CD8-positive, alpha-beta memory T cell (primary cell): Measurements from ENCODE around the gene ATAD2B. TPM values are rescaled to one million over a fixed set of nuclear protein-coding genes. Genes with fewer than 3 reads are reported as not detected.

Source experiments
- CTCF ChIA-PET: fragments of 350-600 bp; sonication (Branson Sonifier 250); formaldehyde crosslinking; loops from one replicate; lab custom pipeline; 2021; ENCODE audit warnings: antibody characterized with exemption; lab: Charles Lee
- POLR2A ChIA-PET: fragments of 350-600 bp; sonication (Branson Sonifier 250); formaldehyde crosslinking; loops from one replicate; lab custom pipeline; 2021; ENCODE audit warnings: antibody characterized with exemption; lab: Charles Lee
- DNase-seq, 5 donors: peaks; one replicate each; pipeline versions ENCODE4 v3.0.0 to v3.0.0-alpha.2; 2020 to 2022; ENCODE audit warnings: mixed read lengths in 1 of 5
- H3K27ac ChIP-seq: one replicate; pipeline ENCODE4 v1.7.0; 2013; ENCODE audit warnings: low read depth, mild to moderate bottlenecking, low read length, moderate library complexity
- H3K27me3 ChIP-seq: 2 replicates; pipeline ENCODE4 v1.7.0; 2013; ENCODE audit warnings: low read length, mild to moderate bottlenecking; ENCODE audit not compliant: insufficient read depth, poor library complexity, severe bottlenecking
- H3K36me3 ChIP-seq: 2 replicates; pipeline ENCODE4 v1.7.0; 2013; ENCODE audit warnings: mild to moderate bottlenecking, low read length, moderate library complexity; ENCODE audit not compliant: insufficient read depth
- H3K4me1 ChIP-seq: 2 replicates; pipeline ENCODE4 v1.7.0; 2013; ENCODE audit warnings: mild to moderate bottlenecking, low read length, moderate library complexity; ENCODE audit not compliant: insufficient read depth
- H3K4me3 ChIP-seq: 2 replicates; pipeline ENCODE4 v1.7.0; 2013; ENCODE audit warnings: mild to moderate bottlenecking, low read length
- H3K9me3 ChIP-seq: 2 replicates; pipeline ENCODE4 v1.7.0; 2013; ENCODE audit warnings: mild to moderate bottlenecking, low read length
- H3K27ac Mint-ChIP-seq, 8 donors: one replicate each; pipeline ENCODE4 v1.8.0; 2020 to 2021; ENCODE audit warnings: mixed read lengths in 8 of 8, mild to moderate bottlenecking in 6 of 8, inconsistent platforms in 3 of 8, moderate library complexity in 3 of 8
- H3K27me3 Mint-ChIP-seq, 2 donors: one replicate each; pipeline ENCODE4 v1.8.0; 2020 to 2021; ENCODE audit warnings: mixed read lengths in 2 of 2, mild to moderate bottlenecking in 1 of 2, moderate library complexity in 1 of 2
- H3K36me3 Mint-ChIP-seq, 3 donors: one replicate each; pipeline ENCODE4 v1.8.0; 2020 to 2021; ENCODE audit warnings: mixed read lengths in 3 of 3, inconsistent platforms in 1 of 3, mild to moderate bottlenecking in 1 of 3
- H3K4me1 Mint-ChIP-seq, 3 donors: one replicate each; pipeline ENCODE4 v1.8.0; 2020 to 2021; ENCODE audit warnings: mixed read lengths in 3 of 3, inconsistent platforms in 1 of 3, mild to moderate bottlenecking in 1 of 3
- H3K4me3 Mint-ChIP-seq, 7 donors: one replicate each; pipeline ENCODE4 v1.8.0; 2020 to 2021; ENCODE audit warnings: mixed read lengths in 7 of 7, mild to moderate bottlenecking in 6 of 7, moderate library complexity in 4 of 7, inconsistent platforms in 2 of 7
- H3K9me3 Mint-ChIP-seq, 5 donors: one replicate each; pipeline ENCODE4 v1.8.0; 2020 to 2022; ENCODE audit warnings: mixed read lengths in 5 of 5, mild to moderate bottlenecking in 3 of 5, moderate library complexity in 2 of 5, inconsistent platforms in 1 of 5
- polyA plus RNA-seq: library from polyadenylated mRNA; unstranded; fragments of 300-500 nt; fragmentation: Illumina TruSeq; gene quantifications from one replicate; pipeline ENCODE4 v1.2.3, GENCODE V29; 2021
- total RNA-seq, 2 experiments: library from RNA; stranded (reverse); gene quantifications; one replicate each; pipeline ENCODE4 v1.2.3, GENCODE V29; 2021

The ATAD2B gene
- total and polyA plus RNA-seq, 3 experiments from 2014 or later, result 10.4 to 16.8 (median 15.4) TPM

GRCh38 chr2:23824777-23825212 lies 102.1 kb downstream of the ATAD2B start:
- Mint-ChIP-seq H3K9me3 (no peaks in the 10 kb centered on the region), H3K36me3 (peaks cover 0 to 45% (median 6%) of the 10 kb centered on the region in 3 donors), H3K4me1 (peaks cover 0 to 3% (median 0%) of the 10 kb centered on the region in 3 donors), H3K27ac (peak overlapping the region in 2 of 8 donors; percentile 16 to 71), H3K4me3 (no peak overlapping the region), H3K27me3 (no peaks in the 10 kb centered on the region)
- DNase-seq, result peak in 2 of 5 donors; percentile 26 to 44
- H3K27ac ChIP-seq, result no peak overlapping the region
- H3K27me3 ChIP-seq, result no peaks in the 10 kb centered on the region
- no peaks in the 10 kb centered on the region for H3K4me1 ChIP-seq
- POLR2A ChIA-PET, result interaction anchor here (0.6 to 1.0 kb wide), 3 partner anchors 101 to 259 kb away, joined by 3 to 4 read pairs (median 3); no protein-coding TSS in a partner anchor
- peaks cover 5% of the 10 kb centered on the region for H3K36me3 ChIP-seq
- no peaks in the 10 kb centered on the region for H3K9me3 ChIP-seq
- H3K4me3 ChIP-seq, result no peak overlapping the region
- CTCF ChIA-PET, result interaction anchor here (0.6 to 6.3 kb wide), 8 partner anchors 11 to 383 kb away, joined by 3 to 47 read pairs (median 6); partner anchors contain the start of genes ATAD2B and TP53I3

- Histone ChIP-seq H3K4me1 (no peaks in the 10 kb centered on the region), H3K27ac (no peak overlapping the region), H3K4me3 (no peak overlapping the region), H3K36me3 (peaks cover 5% of the 10 kb centered on the region), H3K27me3 (no peaks in the 10 kb centered on the region), H3K9me3 (no peaks in the 10 kb centered on the region)
- no peak overlapping the region for H3K27ac Mint-ChIP-seq
- no peak for DNase-seq
- ChIA-PET POLR2A (no interaction called here), CTCF (interaction anchor here (0.7 to 6.3 kb wide), 5 partner anchors 102 to 384 kb away, joined by 3 to 47 read pairs (median 6); partner anchors contain the start of genes ATAD2B and TP53I3)
- H3K9me3 Mint-ChIP-seq, result no peaks in the 10 kb centered on the region
- peaks cover 0 to 3% (median 0%) of the 10 kb centered on the region in 3 donors for H3K4me1 Mint-ChIP-seq
- peaks cover 0 to 46% (median 6%) of the 10 kb centered on the region in 3 donors for H3K36me3 Mint-ChIP-seq
- H3K27me3 Mint-ChIP-seq, result no peaks in the 10 kb centered on the region
- no peak overlapping the region for H3K4me3 Mint-ChIP-seq
These were observed 103.1 kb downstream of the ATAD2B start for GRCh38 chr2:23823863-23824262.

- Mint-ChIP-seq H3K36me3 (peaks cover under 1 to 54% (median 15%) of the 10 kb centered on the region in 3 donors), H3K4me1 (no peaks in the 10 kb centered on the region), H3K9me3 (no peaks in the 10 kb centered on the region), H3K27ac (peak overlapping the region in 2 of 8 donors; percentile 14 to 66), H3K27me3 (no peaks in the 10 kb centered on the region), H3K4me3 (no peak overlapping the region)
- Histone ChIP-seq H3K4me3 (no peak overlapping the region), H3K27ac (no peak overlapping the region), H3K4me1 (no peaks in the 10 kb centered on the region), H3K36me3 (peaks cover 4% of the 10 kb centered on the region), H3K27me3 (no peaks in the 10 kb centered on the region), H3K9me3 (no peaks in the 10 kb centered on the region)
- ChIA-PET POLR2A (no interaction called here), CTCF (no interaction called here)
- DNase-seq, result no peak
These were observed 112.0 kb downstream of the ATAD2B start for GRCh38 chr2:23814963-23815362.

- H3K9me3 ChIP-seq, result no peaks in the 10 kb centered on the region
- Mint-ChIP-seq H3K9me3 (no peaks in the 10 kb centered on the region), H3K4me3 (no peak overlapping the region), H3K27ac (no peak overlapping the region), H3K4me1 (no peaks in the 10 kb centered on the region), H3K36me3 (peaks cover 5 to 60% (median 20%) of the 10 kb centered on the region in 3 donors), H3K27me3 (no peaks in the 10 kb centered on the region)
- no peaks in the 10 kb centered on the region for H3K4me1 ChIP-seq
- ChIA-PET CTCF (interaction anchor here (1.2 kb wide), 1 partner anchor 274 kb away, joined by 3 read pairs; no protein-coding TSS in a partner anchor), POLR2A (no interaction called here)
- H3K27ac ChIP-seq, result no peak overlapping the region
- H3K36me3 ChIP-seq, result peaks cover 8% of the 10 kb centered on the region
- no peak overlapping the region for H3K4me3 ChIP-seq
- no peak for DNase-seq
- no peaks in the 10 kb centered on the region for H3K27me3 ChIP-seq
These were observed 113.5 kb downstream of the ATAD2B start for GRCh38 chr2:23813438-23813837.

GRCh38 chr2:23809150-23809549 lies 117.8 kb downstream of the ATAD2B start:
- CTCF ChIA-PET, result no interaction called here
- peaks cover 5 to 49% (median 15%) of the 10 kb centered on the region in 3 donors for H3K36me3 Mint-ChIP-seq
- H3K4me1 ChIP-seq, result no peaks in the 10 kb centered on the region
- H3K36me3 ChIP-seq, result peaks cover 8% of the 10 kb centered on the region
- no peak for DNase-seq
- no peak overlapping the region for H3K4me3 Mint-ChIP-seq
- H3K4me1 Mint-ChIP-seq, result no peaks in the 10 kb centered on the region
- no peaks in the 10 kb centered on the region for H3K9me3 ChIP-seq
- H3K27ac Mint-ChIP-seq, result no peak overlapping the region
- no peak overlapping the region for H3K4me3 ChIP-seq
- no peaks in the 10 kb centered on the region for H3K27me3 ChIP-seq
- POLR2A ChIA-PET, result no interaction called here
- no peaks in the 10 kb centered on the region for H3K27me3 Mint-ChIP-seq
- H3K27ac ChIP-seq, result no peak overlapping the region
- no peaks in the 10 kb centered on the region for H3K9me3 Mint-ChIP-seq

- ChIA-PET POLR2A (no interaction called here), CTCF (no interaction called here)
- no peaks in the 10 kb centered on the region for H3K9me3 ChIP-seq
- Mint-ChIP-seq H3K9me3 (no peaks in the 10 kb centered on the region), H3K4me1 (peaks cover 0 to 4% (median 0%) of the 10 kb centered on the region in 3 donors), H3K27me3 (no peaks in the 10 kb centered on the region), H3K27ac (no peak overlapping the region), H3K4me3 (no peak overlapping the region), H3K36me3 (peaks cover 5 to 46% (median 17%) of the 10 kb centered on the region in 3 donors)
- H3K4me3 ChIP-seq, result no peak overlapping the region
- no peak for DNase-seq
- H3K27ac ChIP-seq, result no peak overlapping the region
- no peaks in the 10 kb centered on the region for H3K4me1 ChIP-seq
- no peaks in the 10 kb centered on the region for H3K27me3 ChIP-seq
- peaks cover 8% of the 10 kb centered on the region for H3K36me3 ChIP-seq
These were observed 120.2 kb downstream of the ATAD2B start for GRCh38 chr2:23806665-23807249.

GRCh38 chr2:23806201-23806600 lies 120.7 kb downstream of the ATAD2B start:
- Mint-ChIP-seq H3K36me3 (peaks cover 5 to 46% (median 17%) of the 10 kb centered on the region in 3 donors), H3K27me3 (no peaks in the 10 kb centered on the region), H3K27ac (peak overlapping the region in 1 of 8 donors; percentile 29), H3K4me1 (peaks cover 0 to 4% (median 0%) of the 10 kb centered on the region in 3 donors), H3K9me3 (no peaks in the 10 kb centered on the region), H3K4me3 (no peak overlapping the region)
- Histone ChIP-seq H3K9me3 (no peaks in the 10 kb centered on the region), H3K4me1 (no peaks in the 10 kb centered on the region), H3K27ac (no peak overlapping the region), H3K4me3 (no peak overlapping the region), H3K27me3 (no peaks in the 10 kb centered on the region), H3K36me3 (peaks cover 8% of the 10 kb centered on the region)
- CTCF ChIA-PET, result no interaction called here
- no peak for DNase-seq
- POLR2A ChIA-PET, result no interaction called here

GRCh38 chr2:23803965-23804542 lies 122.9 kb downstream of the ATAD2B start:
- peaks cover 0 to 41% (median 12%) of the 10 kb centered on the region in 3 donors for H3K36me3 Mint-ChIP-seq
- CTCF ChIA-PET, result no interaction called here
- DNase-seq, result no peak

More at GRCh38 chr2:23803965-23804542, 122.9 kb downstream of the ATAD2B start:
- Mint-ChIP-seq H3K9me3 (no peaks in the 10 kb centered on the region), H3K27ac (no peak overlapping the region), H3K27me3 (no peaks in the 10 kb centered on the region), H3K4me1 (peaks cover 0 to 4% (median 0%) of the 10 kb centered on the region in 3 donors), H3K4me3 (no peak overlapping the region)
- H3K27me3 ChIP-seq, result no peaks in the 10 kb centered on the region
- H3K27ac ChIP-seq, result no peak overlapping the region
- no peaks in the 10 kb centered on the region for H3K4me1 ChIP-seq
- H3K36me3 ChIP-seq, result no peaks in the 10 kb centered on the region
- no peaks in the 10 kb centered on the region for H3K9me3 ChIP-seq
- POLR2A ChIA-PET, result no interaction called here
- H3K4me3 ChIP-seq, result no peak overlapping the region
